ENCODE measurements around the gene ABCC6. TPM values are rescaled to one million over a fixed set of nuclear protein-coding genes. Genes with fewer than 3 reads are reported as not detected.

ABCC6 gene
- total and polyA plus RNA-seq, 2 of the 4 experiments (the other 2 are of a cell fraction) = 0.36 to 1.3 TPM

GRCh38 chr16:16163571-16163970 is 59.7 kb downstream of the ABCC6 start:
- DNase-seq = no peak
- no peak overlapping the region for H2AFZ ChIP-seq (replicated peaks; ENCODE audit: low read length, poor library complexity)
- no peaks in the 10 kb centered on the region; the same call in 1 of the 2 replicates for H3K27me3 ChIP-seq (ENCODE audit: control insufficient read depth, insufficient read depth, low read length)
- no peak for ATAC-seq (ENCODE audit: low read depth)
- no peak overlapping the region for H3K23ac ChIP-seq (ENCODE audit: low read depth, low read length)
- peaks cover 2% of the 10 kb centered on the region; the same call in 1 of the 2 replicates for H3K9me1 ChIP-seq (ENCODE audit: insufficient read depth, low read length)
- no peak overlapping the region for H3K4me3 ChIP-seq (ENCODE audit: insufficient read depth, low read depth, low read length)
- intact Hi-C loops (cut with micrococcal nuclease) = no loop called here
- H3K14ac ChIP-seq (replicated peaks; ENCODE audit: low read depth, low read length) = no peak overlapping the region
- H2BK15ac ChIP-seq (ENCODE audit: low read depth, low read length) = no peak overlapping the region
- H2BK20ac ChIP-seq (ENCODE audit: low read depth, low read length) = no peak overlapping the region
- no peak overlapping the region for H3K27ac ChIP-seq (ENCODE audit: insufficient read depth, low read length)
- H3K9ac ChIP-seq (ENCODE audit: low read depth, low read length) = no peak overlapping the region
- no peak overlapping the region for H2AK5ac ChIP-seq (ENCODE audit: low read depth, low read length)
- TF ChIP-seq MAZ (IDR thresholded peaks at IDR 0.05; ENCODE audit: borderline replicate concordance, low read depth, low read length) (no peak), SMC3 (IDR thresholded peaks at IDR 0.05; ENCODE audit: low read depth, low read length) (no peak), RFX5 (IDR thresholded peaks at IDR 0.05; ENCODE audit: low read depth, low read length) (no peak), NFE2L2 (IDR thresholded peaks at IDR 0.05; ENCODE audit: low read depth, low read length) (no peak), FOS (IDR thresholded peaks at IDR 0.05; ENCODE audit: low read depth, low read length) (no peak), MXI1 (IDR thresholded peaks at IDR 0.05; ENCODE audit: borderline replicate concordance, low read depth, low read length) (no peak), BHLHE40 (IDR thresholded peaks at IDR 0.05; ENCODE audit: low read depth, low read length) (no peak), USF2 (IDR thresholded peaks at IDR 0.05; ENCODE audit: low read depth, low read length) (no peak), MAFK (IDR thresholded peaks at IDR 0.05; ENCODE audit: low read depth, low read length) (no peak), POLR2A (IDR thresholded peaks at IDR 0.05; ENCODE audit: low read depth, low read length) (no peak), CEBPB (IDR thresholded peaks at IDR 0.05; ENCODE audit: low read depth, low read length) (no peak), CHD1 (IDR thresholded peaks at IDR 0.05; ENCODE audit: low read depth, low read length) (no peak), RCOR1 (IDR thresholded peaks at IDR 0.05; ENCODE audit: insufficient replicate concordance, low read length) (no peak), ELK1 (IDR thresholded peaks at IDR 0.05; ENCODE audit: borderline replicate concordance, low read depth, low read length) (no peak), CTCF (conservative IDR thresholded peaks at IDR 0.05; ENCODE audit: low read depth, low read length) (no peak), RAD21 (IDR thresholded peaks at IDR 0.05; ENCODE audit: low read length) (no peak)
- H3K36me3 ChIP-seq (ENCODE audit: control insufficient read depth, insufficient read depth, low read length) = peaks cover 3% of the 10 kb centered on the region; the same call in 1 of the 2 replicates
- H2BK5ac ChIP-seq (ENCODE audit: low read depth, low read length, poor library complexity, severe bottlenecking) = no peak overlapping the region
- CTCF ChIA-PET = no interaction called here
- no peak overlapping the region for H3K18ac ChIP-seq (ENCODE audit: low read depth, low read length)
- H4K91ac ChIP-seq (ENCODE audit: insufficient read depth, low read depth, low read length) = no peak overlapping the region
- H3K4ac ChIP-seq (ENCODE audit: low read depth, low read length) = no peak overlapping the region
- no peak overlapping the region for H3K56ac ChIP-seq (ENCODE audit: extremely low read depth, insufficient read depth, low read length)
- H3K9me3 ChIP-seq (ENCODE audit: control insufficient read depth, insufficient read depth, low read length) = peaks cover 11% of the 10 kb centered on the region
- no TSS peak for BruUV-seq (replicated peaks)
- H3K79me1 ChIP-seq (ENCODE audit: low read depth in 1 of 2, low read length in 2 of 2) = no peaks in the 10 kb centered on the region
- no peak overlapping the region for H2AK9ac ChIP-seq (replicated peaks; ENCODE audit: low read depth, low read length, poor library complexity)
- H4K5ac ChIP-seq (ENCODE audit: low read depth, low read length) = no peak overlapping the region
- 91% methylated on average over 4 of the region's 5 CpGs; no CpG with 5 or more reads in 1 of the 2 experiments for WGBS, 2 experiments (ENCODE audit: extremely low coverage in 2 of 2, insufficient read length in 1 of 2)
- no peak overlapping the region for H4K8ac ChIP-seq (ENCODE audit: low read depth in 2 of 2, low read length in 2 of 2)
- no peak overlapping the region for H2BK120ac ChIP-seq (ENCODE audit: low read depth, low read length)
- H4K20me1 ChIP-seq (ENCODE audit: insufficient read depth, low read length) = no peaks in the 10 kb centered on the region
- in situ Hi-C loops (cut with MboI; ENCODE audit: low sequenced_read_pairs) = no loop called here
- POLR2A ChIA-PET (ENCODE audit: unreplicated experiment) = no interaction called here
- dilution Hi-C loops (cut with HindIII; ENCODE audit: low sequenced_read_pairs, unreplicated experiment) = no loop called here
- H3K4me1 ChIP-seq (ENCODE audit: control insufficient read depth, insufficient read depth, low read length) = no peaks in the 10 kb centered on the region
- H3K4me2 ChIP-seq (ENCODE audit: low read depth, low read length) = no peak overlapping the region

Data from IMR-90 (cell line).